Measurements from ENCODE around the gene NKAIN2.

Gene NKAIN2

GRCh38 chr6:124590001-124590400 is 786.3 kb downstream of the NKAIN2 start:
- no peaks in the 10 kb centered on the region for H3K9me3 ChIP-seq
- no peaks in the 10 kb centered on the region for H3K27me3 ChIP-seq
- H3K36me3 ChIP-seq, result no peaks in the 10 kb centered on the region
- TF ChIP-seq, protein P1, sequence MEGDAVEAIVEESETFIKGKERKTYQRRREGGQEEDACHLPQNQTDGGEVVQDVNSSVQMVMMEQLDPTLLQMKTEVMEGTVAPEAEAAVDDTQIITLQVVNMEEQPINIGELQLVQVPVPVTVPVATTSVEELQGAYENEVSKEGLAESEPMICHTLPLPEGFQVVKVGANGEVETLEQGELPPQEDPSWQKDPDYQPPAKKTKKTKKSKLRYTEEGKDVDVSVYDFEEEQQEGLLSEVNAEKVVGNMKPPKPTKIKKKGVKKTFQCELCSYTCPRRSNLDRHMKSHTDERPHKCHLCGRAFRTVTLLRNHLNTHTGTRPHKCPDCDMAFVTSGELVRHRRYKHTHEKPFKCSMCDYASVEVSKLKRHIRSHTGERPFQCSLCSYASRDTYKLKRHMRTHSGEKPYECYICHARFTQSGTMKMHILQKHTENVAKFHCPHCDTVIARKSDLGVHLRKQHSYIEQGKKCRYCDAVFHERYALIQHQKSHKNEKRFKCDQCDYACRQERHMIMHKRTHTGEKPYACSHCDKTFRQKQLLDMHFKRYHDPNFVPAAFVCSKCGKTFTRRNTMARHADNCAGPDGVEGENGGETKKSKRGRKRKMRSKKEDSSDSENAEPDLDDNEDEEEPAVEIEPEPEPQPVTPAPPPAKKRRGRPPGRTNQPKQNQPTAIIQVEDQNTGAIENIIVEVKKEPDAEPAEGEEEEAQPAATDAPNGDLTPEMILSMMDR (IDR thresholded peaks at IDR 0.05), result no peak
- H3K4me3 ChIP-seq (ENCODE audit: low read depth in 1 of 2, low read length in 1 of 2), result no peak overlapping the region
- H3K4me1 ChIP-seq (ENCODE audit: control insufficient read depth in 1 of 2, insufficient read depth in 1 of 2, low read depth in 1 of 2, low read length in 1 of 2), result no peaks in the 10 kb centered on the region
- H3K27ac ChIP-seq, result no peak overlapping the region

- no peaks in the 10 kb centered on the region for H3K27me3 ChIP-seq
- no peaks in the 10 kb centered on the region for H3K4me1 ChIP-seq (ENCODE audit: control insufficient read depth in 1 of 2, insufficient read depth in 1 of 2, low read depth in 1 of 2, low read length in 1 of 2)
- no peak overlapping the region for H3K4me3 ChIP-seq (ENCODE audit: low read depth in 1 of 2, low read length in 1 of 2)
- no peaks in the 10 kb centered on the region for H3K9me3 ChIP-seq
- no peaks in the 10 kb centered on the region for H3K36me3 ChIP-seq
- TF ChIP-seq, protein P1 (IDR thresholded peaks at IDR 0.05), result no peak
- H3K27ac ChIP-seq, result no peak overlapping the region
These were observed 796.0 kb downstream of the NKAIN2 start for GRCh38 chr6:124599656-124600055.

- no peaks in the 10 kb centered on the region for H3K9me3 ChIP-seq
- no peaks in the 10 kb centered on the region for H3K36me3 ChIP-seq
- H3K27ac ChIP-seq, result no peak overlapping the region
These were observed 801.1 kb downstream of the NKAIN2 start for GRCh38 chr6:124604719-124605118.

DNA sequence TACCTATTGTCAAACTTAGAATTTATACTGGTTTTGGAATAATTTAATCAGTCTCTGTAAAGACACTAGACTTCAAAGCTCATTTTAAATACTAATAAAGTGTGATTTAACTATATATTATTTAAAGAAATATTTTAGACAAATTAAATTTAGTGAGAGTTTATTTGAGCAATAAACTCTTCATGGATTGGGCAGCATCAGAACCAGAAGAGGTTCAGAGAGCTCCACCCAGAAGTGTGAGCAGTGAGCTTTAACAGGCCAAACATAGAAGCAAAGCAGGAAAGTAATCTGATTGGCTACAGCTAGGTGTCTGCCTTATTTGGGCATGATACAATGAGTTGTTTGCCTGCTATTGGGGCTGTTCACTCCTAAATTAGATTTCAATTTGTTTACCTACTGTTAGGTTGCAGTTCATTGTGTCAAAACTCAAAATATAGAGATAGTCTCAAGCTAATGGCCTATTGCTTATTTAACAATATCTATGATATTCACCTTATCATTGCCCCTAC is 803.5 kb downstream of the NKAIN2 start:
- no peak overlapping the region for H3K4me3 ChIP-seq (ENCODE audit: low read depth in 1 of 2, low read length in 1 of 2)
- H3K4me1 ChIP-seq (ENCODE audit: control insufficient read depth in 1 of 2, insufficient read depth in 1 of 2, low read depth in 1 of 2, low read length in 1 of 2), result no peaks in the 10 kb centered on the region
- H3K27ac ChIP-seq, result no peak overlapping the region
- no peaks in the 10 kb centered on the region for H3K9me3 ChIP-seq
- TF ChIP-seq, protein P1 (IDR thresholded peaks at IDR 0.05), result no peak
- no peaks in the 10 kb centered on the region for H3K36me3 ChIP-seq
- H3K27me3 ChIP-seq, result no peaks in the 10 kb centered on the region

More at GRCh38 chr6:124604719-124605118, 801.1 kb downstream of the NKAIN2 start:
- H3K27me3 ChIP-seq, result no peaks in the 10 kb centered on the region
- TF ChIP-seq, protein P1 (IDR thresholded peaks at IDR 0.05), result no peak
- H3K4me1 ChIP-seq (ENCODE audit: control insufficient read depth in 1 of 2, insufficient read depth in 1 of 2, low read depth in 1 of 2, low read length in 1 of 2), result no peaks in the 10 kb centered on the region
- no peak overlapping the region for H3K4me3 ChIP-seq (ENCODE audit: low read depth in 1 of 2, low read length in 1 of 2)

DNA sequence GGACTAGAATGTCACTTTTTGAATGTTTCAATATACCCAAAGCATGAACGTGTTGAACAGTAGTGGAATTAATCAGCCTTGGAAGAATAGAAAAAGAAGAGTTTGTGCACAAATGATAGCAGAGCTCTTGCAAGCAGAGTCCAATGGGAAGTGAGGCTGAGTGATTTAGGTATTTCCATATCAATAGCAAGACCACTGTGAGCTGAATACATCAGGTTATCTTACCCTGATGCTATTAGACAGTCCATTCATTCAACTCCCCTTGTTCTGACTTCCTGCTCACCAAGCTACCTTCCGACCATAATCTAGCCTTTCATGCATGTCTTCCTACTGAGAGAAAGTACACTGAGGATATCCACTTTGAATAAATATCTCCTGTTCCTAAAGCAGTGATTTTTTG is 809.4 kb downstream of the NKAIN2 start:
- Histone ChIP-seq H3K27ac (no peak overlapping the region), H3K36me3 (no peaks in the 10 kb centered on the region), H3K4me1 (ENCODE audit: control insufficient read depth in 1 of 2, insufficient read depth in 1 of 2, low read depth in 1 of 2, low read length in 1 of 2) (no peaks in the 10 kb centered on the region), H3K4me3 (ENCODE audit: low read depth in 1 of 2, low read length in 1 of 2) (no peak overlapping the region), H3K27me3 (no peaks in the 10 kb centered on the region), H3K9me3 (no peaks in the 10 kb centered on the region)
- TF ChIP-seq, protein P1 (IDR thresholded peaks at IDR 0.05), result no peak

GRCh38 chr6:124622351-124622750 is 818.7 kb downstream of the NKAIN2 start:
- no peaks in the 10 kb centered on the region for H3K9me3 ChIP-seq
- no peaks in the 10 kb centered on the region for H3K4me1 ChIP-seq (ENCODE audit: control insufficient read depth in 1 of 2, insufficient read depth in 1 of 2, low read depth in 1 of 2, low read length in 1 of 2)
- H3K4me3 ChIP-seq (ENCODE audit: low read depth in 1 of 2, low read length in 1 of 2), result no peak overlapping the region
- TF ChIP-seq, protein P1 (IDR thresholded peaks at IDR 0.05), result no peak
- H3K36me3 ChIP-seq, result no peaks in the 10 kb centered on the region
- no peak overlapping the region for H3K27ac ChIP-seq
- no peaks in the 10 kb centered on the region for H3K27me3 ChIP-seq
